GM10248 (cell line): ENCODE data around the gene OSBPL7.

ENCODE experiments used
- CTCF ChIA-PET: fragments of 300-600 bp; sonication (Branson Sonifier 250); formaldehyde crosslinking; extraction: SDS; loops from one replicate; lab custom pipeline; 2021; ENCODE audit warnings: antibody characterized with exemption; lab: Yijun Ruan, JAX
- POLR2A ChIA-PET: fragments of 350-650 bp; sonication (Branson Sonifier 250); formaldehyde crosslinking; extraction: SDS; loops from one replicate; lab custom pipeline; 2020; ENCODE audit warnings: antibody characterized with exemption; lab: Yijun Ruan, JAX
- DNase-seq: peaks from one replicate; pipeline ENCODE4 v3.0.0; 2012; ENCODE audit errors: extremely low spot score
- TF ChIP-seq, protein P1 (sequence below): IDR thresholded peaks from 2 replicates; pipeline ENCODE4 v1.5.1; 2012; ENCODE audit warnings: mild to moderate bottlenecking, low read depth; ENCODE audit errors: extremely low read depth, missing control alignments, control extremely low read depth

Gene OSBPL7

DNA sequence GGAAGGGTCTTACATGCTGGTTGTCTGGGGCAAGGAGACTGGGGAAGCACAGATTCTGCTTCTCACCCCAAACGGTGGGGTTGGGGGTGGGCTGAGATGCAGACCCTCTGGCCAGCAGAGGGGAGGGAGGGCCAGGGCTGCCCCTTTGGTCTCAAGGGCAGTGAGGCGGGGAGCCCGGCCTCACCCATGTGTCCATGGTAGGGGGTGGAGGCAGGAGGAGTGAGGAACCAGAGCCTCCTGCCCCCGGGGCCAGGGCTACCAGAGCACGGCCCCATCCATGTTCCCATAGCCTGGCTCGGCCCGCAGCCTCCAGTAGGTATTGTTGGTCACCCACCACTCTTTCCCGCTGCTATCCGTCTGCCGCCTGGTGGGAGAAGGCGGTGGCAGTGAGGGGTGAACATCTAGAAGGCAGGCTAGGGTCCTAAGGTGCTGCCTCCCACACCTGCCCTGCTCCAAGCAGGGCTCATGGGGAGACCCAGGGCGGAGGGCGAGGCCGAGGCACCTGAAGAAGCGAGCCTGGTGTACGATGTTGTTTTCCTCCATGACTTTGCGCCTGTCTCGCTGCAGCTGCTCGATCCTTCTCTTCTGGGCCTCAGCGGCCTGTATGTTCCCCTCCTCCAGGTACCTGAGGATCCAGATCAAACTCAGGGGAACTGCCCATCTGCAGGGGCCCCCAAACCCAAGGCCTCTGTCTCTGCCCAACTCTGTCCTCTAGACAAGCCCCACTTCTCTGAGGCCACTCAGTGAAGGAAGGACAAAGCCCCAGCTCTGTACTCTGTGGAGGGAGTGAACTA, 13.4 kb downstream of the OSBPL7 start:
- no peak for DNase-seq
- CTCF ChIA-PET: interaction anchor here (0.6 kb wide), 1 partner anchor 109 kb away, joined by 3 read pairs; no protein-coding TSS in a partner anchor
- POLR2A ChIA-PET: no interaction called here
- TF ChIP-seq, protein P1, sequence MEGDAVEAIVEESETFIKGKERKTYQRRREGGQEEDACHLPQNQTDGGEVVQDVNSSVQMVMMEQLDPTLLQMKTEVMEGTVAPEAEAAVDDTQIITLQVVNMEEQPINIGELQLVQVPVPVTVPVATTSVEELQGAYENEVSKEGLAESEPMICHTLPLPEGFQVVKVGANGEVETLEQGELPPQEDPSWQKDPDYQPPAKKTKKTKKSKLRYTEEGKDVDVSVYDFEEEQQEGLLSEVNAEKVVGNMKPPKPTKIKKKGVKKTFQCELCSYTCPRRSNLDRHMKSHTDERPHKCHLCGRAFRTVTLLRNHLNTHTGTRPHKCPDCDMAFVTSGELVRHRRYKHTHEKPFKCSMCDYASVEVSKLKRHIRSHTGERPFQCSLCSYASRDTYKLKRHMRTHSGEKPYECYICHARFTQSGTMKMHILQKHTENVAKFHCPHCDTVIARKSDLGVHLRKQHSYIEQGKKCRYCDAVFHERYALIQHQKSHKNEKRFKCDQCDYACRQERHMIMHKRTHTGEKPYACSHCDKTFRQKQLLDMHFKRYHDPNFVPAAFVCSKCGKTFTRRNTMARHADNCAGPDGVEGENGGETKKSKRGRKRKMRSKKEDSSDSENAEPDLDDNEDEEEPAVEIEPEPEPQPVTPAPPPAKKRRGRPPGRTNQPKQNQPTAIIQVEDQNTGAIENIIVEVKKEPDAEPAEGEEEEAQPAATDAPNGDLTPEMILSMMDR: no peak

DNA sequence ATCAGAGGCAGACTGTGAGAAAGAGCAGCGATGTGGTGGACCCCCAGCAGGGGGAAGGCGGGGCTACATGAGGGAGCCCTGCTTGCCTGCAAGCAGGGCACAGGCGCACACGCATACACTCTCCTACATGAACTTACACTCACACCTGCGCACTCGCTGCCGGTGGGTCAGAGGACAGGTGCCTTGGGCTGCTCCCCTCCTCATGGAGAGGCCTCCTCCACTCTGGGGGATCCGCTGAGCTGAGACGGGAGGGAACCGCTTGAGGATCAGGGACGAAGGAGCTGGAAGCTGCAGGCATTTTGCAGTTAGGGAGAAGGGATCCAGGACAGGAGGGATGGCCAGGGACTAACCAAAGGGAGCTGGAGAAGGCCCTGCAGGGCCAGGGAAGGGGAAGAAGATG, 14.2 kb downstream of the OSBPL7 start:
- TF ChIP-seq, protein P1: no peak
- DNase-seq: no peak
- ChIA-PET POLR2A (no interaction called here), CTCF (interaction anchor here (0.6 to 1.0 kb wide), 2 partner anchors 22 to 108 kb away, joined by 3 to 4 read pairs; no protein-coding TSS in a partner anchor)

DNA sequence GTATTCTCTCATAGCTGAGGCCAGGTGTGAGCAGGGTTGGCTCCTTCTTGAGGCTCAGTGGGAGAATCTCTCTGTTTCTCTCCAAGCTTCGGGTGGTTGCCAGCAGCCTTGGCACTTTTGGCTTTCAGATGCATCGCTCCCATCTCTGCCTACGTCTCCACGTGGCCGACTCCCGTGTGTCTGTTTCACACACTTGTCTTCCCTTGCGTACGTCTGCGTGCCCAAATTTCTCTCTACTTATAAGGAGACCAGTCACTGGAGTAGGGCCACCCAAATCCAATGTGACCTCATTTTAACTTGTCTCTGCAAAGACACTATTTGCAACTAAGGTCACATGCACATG, 14.7 kb downstream of the OSBPL7 start:
- ChIA-PET CTCF (interaction anchor here (1.0 kb wide), 1 partner anchor 22 kb away, joined by 4 read pairs; no protein-coding TSS in a partner anchor), POLR2A (no interaction called here)
- TF ChIP-seq, protein P1: no peak
- DNase-seq: no peak

DNA sequence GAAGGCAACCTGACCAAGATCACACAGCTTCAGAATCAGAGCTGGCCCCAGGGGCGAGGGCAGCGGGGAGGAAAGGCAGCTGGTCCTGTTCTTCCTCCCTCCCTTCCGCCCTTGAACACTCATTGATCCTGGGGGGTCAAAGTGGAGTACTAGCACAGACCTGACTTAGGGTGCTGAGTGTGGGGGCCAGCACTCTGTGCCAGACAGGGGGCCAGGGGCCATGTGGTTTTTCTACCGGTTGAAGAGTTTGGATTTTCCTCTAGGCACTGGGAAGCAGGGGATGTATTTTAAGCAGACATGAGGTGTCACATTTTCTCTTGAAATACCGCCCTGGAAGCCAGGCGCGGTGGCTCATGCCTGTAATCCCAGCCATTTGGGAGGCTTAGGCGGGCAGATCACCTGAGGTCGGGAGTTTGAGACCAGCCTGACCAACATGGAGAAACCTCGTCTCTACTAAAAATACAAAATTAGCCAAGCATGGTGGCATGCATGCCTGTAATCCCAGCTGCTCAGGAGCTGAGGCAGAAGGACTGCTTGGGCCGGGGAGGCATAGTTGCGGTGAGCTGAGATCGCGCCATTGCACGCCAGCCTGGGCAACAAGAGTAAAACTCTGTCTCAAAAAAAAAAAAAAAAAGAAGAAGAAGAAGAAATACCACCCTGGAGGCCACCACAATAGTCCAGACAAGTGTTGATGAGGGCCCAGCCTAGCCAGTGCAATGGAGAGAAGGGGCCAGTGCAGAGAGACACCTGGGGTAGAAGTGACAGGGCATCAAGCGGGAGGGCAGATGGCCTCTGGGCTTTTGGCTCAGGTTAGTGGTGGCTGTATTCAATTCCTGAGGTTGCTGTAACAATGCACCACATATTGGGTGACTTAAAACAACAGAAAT, 15.3 kb downstream of the OSBPL7 start:
- POLR2A ChIA-PET: no interaction called here
- DNase-seq: no peak
- TF ChIP-seq, protein P1: no peak
- CTCF ChIA-PET: interaction anchor here (1.0 kb wide), 1 partner anchor 21 kb away, joined by 4 read pairs; no protein-coding TSS in a partner anchor

DNA sequence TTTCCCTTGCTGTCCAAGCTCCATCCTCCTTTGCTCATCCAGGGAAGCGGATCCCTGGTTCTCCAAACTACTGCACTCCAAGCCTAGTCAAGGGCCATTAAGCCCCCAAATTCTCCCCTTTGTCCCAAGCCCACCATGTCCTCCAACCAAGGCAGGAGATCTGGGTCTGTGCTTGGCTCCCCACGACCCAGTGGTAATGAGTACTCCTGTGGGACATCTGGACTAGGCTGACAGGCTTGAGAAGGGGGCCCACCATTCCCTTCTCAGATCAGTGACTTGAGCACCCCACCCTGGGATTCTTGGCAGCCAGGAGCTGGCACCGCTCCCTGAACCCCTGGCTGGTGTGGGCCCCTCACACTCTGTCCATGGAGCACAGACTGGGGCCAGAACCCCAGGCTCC, 17.1 kb downstream of the OSBPL7 start:
- TF ChIP-seq, protein P1: no peak
- ChIA-PET CTCF (interaction anchor here (1.0 to 1.6 kb wide), 2 partner anchors 37 to 105 kb away, joined by 3 to 4 read pairs; partner anchors contain the start of gene SCRN2), POLR2A (interaction anchor here (0.6 to 0.9 kb wide), 2 partner anchors 72 to 157 kb away, joined by 3 to 4 read pairs; partner anchors contain the start of gene TBX21)
- DNase-seq: no peak

DNA sequence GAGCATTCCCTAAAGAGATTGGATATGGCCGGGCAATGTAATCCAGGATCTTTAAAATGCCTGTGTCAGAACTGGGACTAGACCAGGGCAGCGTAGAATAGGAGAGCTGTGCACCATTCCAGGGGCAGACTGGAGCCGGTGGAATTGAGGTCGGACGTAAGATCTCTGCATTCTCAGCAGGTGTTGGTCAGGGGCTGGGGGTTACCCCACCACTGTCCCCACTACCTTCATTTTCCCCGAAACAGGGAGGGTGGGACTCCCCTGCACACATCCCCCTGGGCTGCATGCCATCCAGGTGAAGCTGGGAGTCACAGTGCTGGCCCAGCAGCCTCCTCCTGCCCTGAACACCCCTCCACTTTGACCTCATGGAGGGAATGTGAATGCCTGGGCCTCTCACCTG, 17.8 kb downstream of the OSBPL7 start:
- no peak for DNase-seq
- TF ChIP-seq, protein P1: no peak
- CTCF ChIA-PET: interaction anchor here (1.6 kb wide), 1 partner anchor 104 kb away, joined by 4 read pairs; no protein-coding TSS in a partner anchor
- POLR2A ChIA-PET: no interaction called here
